ENCODE results near the gene USHBP1.

DNA sequence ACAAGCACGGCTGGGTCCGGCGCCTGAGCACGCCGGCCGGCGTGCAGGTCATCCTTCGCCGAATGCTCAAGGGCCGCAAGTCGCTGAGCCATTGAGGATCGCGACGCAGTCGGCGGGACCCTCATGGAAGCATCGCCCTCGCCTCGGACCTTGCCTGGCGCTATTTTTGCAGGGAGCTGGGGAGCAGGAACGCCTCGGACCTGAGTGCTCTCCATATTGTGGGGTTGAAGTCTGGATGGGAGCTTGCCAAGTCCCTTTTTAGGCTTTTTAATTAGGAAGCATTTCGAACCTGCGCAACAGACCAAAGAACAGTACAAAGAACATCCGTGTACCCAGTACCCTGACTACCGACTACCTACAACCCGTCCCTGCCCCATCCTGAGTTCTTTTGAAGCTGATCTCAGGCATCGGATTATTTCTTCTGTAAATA, 41.8 kb upstream of the USHBP1 start:
- no peak for TF ChIP-seq ZNF274 (IDR thresholded peaks at IDR 0.05; ENCODE audit: low read depth, low read length)
- no peak for TF ChIP-seq YY1 (IDR thresholded peaks at IDR 0.05; ENCODE audit: insufficient read depth, insufficient read length)
- TF ChIP-seq SUZ12 (IDR thresholded peaks at IDR 0.05; ENCODE audit: extremely low read depth, insufficient read depth, insufficient read length), result no peak

Measured in NT2/D1 (cell line).